SK-N-SH (cell line): ENCODE measurements around the gene SLC22A13. TPM values are rescaled to one million over a fixed set of nuclear protein-coding genes. Genes with fewer than 3 reads are reported as not detected.
A peak's percentile ranks its signal among the peaks of the same experiment; 100 is the strongest.

ENCODE experiments used
- CTCF ChIA-PET: fragments of 300-600, 350-600 bp; formaldehyde crosslinking; extraction: SDS; loops from one replicate; lab custom pipeline; 2021; lab: Yijun Ruan, JAX
- POLR2A ChIA-PET: fragments of 350-600 bp; sonication (Branson Sonifier 250); formaldehyde crosslinking; extraction: SDS; loops from one replicate; lab custom pipeline; 2020; ENCODE audit warnings: antibody characterized with exemption, inconsistent platforms; lab: Yijun Ruan, JAX
- DNase-seq: peaks from one replicate; pipeline ENCODE4 v3.0.0; 2012
- H2AFZ ChIP-seq: fragments of 200-600 bp; sonication (generic); 2 replicates; pipeline ENCODE4 v1.8.1; 2016; ENCODE audit warnings: antibody characterized with exemption, mild to moderate bottlenecking, low read depth
- H3F3A ChIP-seq: fragments of 200-600 bp; sonication (generic); replicated peaks from 2 replicates; pipeline ENCODE3; 2016; ENCODE audit warnings: antibody characterized with exemption, mild to moderate bottlenecking; ENCODE audit not compliant: insufficient read depth
- H3K27ac ChIP-seq, 2 experiments: fragments of 200-500 bp in 1 of 2; fragments of 200-600 bp in 1 of 2; sonication (Bioruptor generic) in 1 of 2; sonication (generic), shearing (Covaris generic) in 1 of 2; 2 replicates each; pipeline versions ENCODE4 v1.5.1 to v1.6.1; 2014 to 2016; ENCODE audit warnings: low read depth in 2 of 2, inconsistent platforms in 1 of 2, low read length in 1 of 2, mild to moderate bottlenecking in 1 of 2, mixed read lengths in 1 of 2
- H3K27me3 ChIP-seq: fragments of 200-600 bp; sonication (generic), shearing (Covaris generic); 2 replicates; pipeline ENCODE4 v1.6.1; 2016; ENCODE audit warnings: mixed run types; ENCODE audit not compliant: insufficient read depth
- H3K36me3 ChIP-seq, 2 experiments: fragments of 200-500 bp in 1 of 2; fragments of 200-600 bp in 1 of 2; sonication (Bioruptor generic) in 1 of 2; sonication (generic) in 1 of 2; replicated peaks in 1 of 2; 2 replicates each; pipeline versions ENCODE3 to v1.5.1; 2014 to 2016; ENCODE audit warnings: low read length in 1 of 2, mild to moderate bottlenecking in 1 of 2; ENCODE audit not compliant: insufficient read depth in 2 of 2, control insufficient read depth in 1 of 2
- H3K4me1 ChIP-seq, 2 experiments: fragments of 200-500 bp in 1 of 2; fragments of 200-600 bp in 1 of 2; sonication (Bioruptor generic) in 1 of 2; sonication (generic), shearing (Covaris generic) in 1 of 2; 2 replicates each; pipeline versions ENCODE4 v1.5.1 to v1.6.1; 2014 to 2016; ENCODE audit warnings: low read depth in 1 of 2, low read length in 1 of 2, mixed run types in 1 of 2; ENCODE audit not compliant: insufficient read depth in 2 of 2, control insufficient read depth in 1 of 2
- H3K4me2 ChIP-seq: fragments of 200-600 bp; sonication (generic), shearing (Covaris generic); 2 replicates; pipeline ENCODE4 v1.6.1; 2017; ENCODE audit warnings: mixed run types
- H3K4me3 ChIP-seq, 2 experiments: fragments of 200-500 bp in 1 of 2; fragments of 200-600 bp in 1 of 2; sonication (Bioruptor generic) in 1 of 2; sonication (generic), shearing (Covaris generic) in 1 of 2; 2 replicates each; pipeline versions ENCODE4 v1.5.1 to v1.8.1; 2014 to 2016; ENCODE audit warnings: low read depth in 2 of 2, inconsistent platforms in 1 of 2, low read length in 1 of 2, mild to moderate bottlenecking in 1 of 2, mixed read lengths in 1 of 2, moderate library complexity in 1 of 2
- H3K79me2 ChIP-seq: fragments of 200-600 bp; sonication (generic); 2 replicates; pipeline ENCODE4 v1.8.1; 2017; ENCODE audit warnings: mild to moderate bottlenecking; ENCODE audit not compliant: insufficient read depth
- H3K9ac ChIP-seq: fragments of 200-600 bp; sonication (generic); 2 replicates; pipeline ENCODE4 v1.6.1; 2017; ENCODE audit warnings: mixed run types
- H3K9me2 ChIP-seq: fragments of 200-600 bp; sonication (generic); 2 replicates; pipeline ENCODE4 v1.6.1; 2017; ENCODE audit warnings: mixed run types
- H3K9me3 ChIP-seq: fragments of 200-600 bp; sonication (generic); 2 replicates; pipeline ENCODE4 v1.6.1; 2017; ENCODE audit warnings: mixed run types, mild to moderate bottlenecking, moderate library complexity
- H4K20me1 ChIP-seq: fragments of 200-600 bp; sonication (generic); 2 replicates; pipeline ENCODE4 v1.6.1; 2017; ENCODE audit warnings: mild to moderate bottlenecking, mixed run types; ENCODE audit not compliant: insufficient read depth
- GATA2 ChIP-seq: sonication (generic); formaldehyde crosslinking; IDR thresholded peaks from 2 replicates; pipeline ENCODE4 v1.5.0; 2020; ENCODE audit warnings: mild to moderate bottlenecking, missing genetic modification reagents
- IRF3 ChIP-seq: fragments of 150-350 bp; IDR thresholded peaks from 2 replicates; pipeline ENCODE4 v1.6.1; 2016; ENCODE audit warnings: mild to moderate bottlenecking, low read depth, low read length
- MXI1 ChIP-seq: IDR thresholded peaks from 2 replicates; pipeline ENCODE4 v1.6.1; 2012; ENCODE audit warnings: mild to moderate bottlenecking, low read depth, low read length, improper control_type of control experiment
- NFIC ChIP-seq: IDR thresholded peaks from 2 replicates; pipeline ENCODE4 v1.4.0; 2012; ENCODE audit warnings: borderline replicate concordance
- PBX3 ChIP-seq: IDR thresholded peaks from 2 replicates; pipeline ENCODE4; 2012
- RCOR1 ChIP-seq: fragments of 150-350 bp; IDR thresholded peaks from 2 replicates; pipeline ENCODE4 v1.6.1; 2017; ENCODE audit warnings: antibody characterized with exemption, low read length
- REST ChIP-seq: IDR thresholded peaks from 2 replicates; pipeline ENCODE4 v1.6.1; 2012; ENCODE audit warnings: mild to moderate bottlenecking, low read depth, low read length, moderate library complexity
- TCF12 ChIP-seq: IDR thresholded peaks from 2 replicates; pipeline ENCODE4 v1.4.0; 2012
- WGBS: methylation state at CpG from one replicate; pipeline ENCODE4 v1.1.6; 2017; ENCODE audit warnings: low lambda C conversion rate; 5-methylcytosine and 5-hydroxymethylcytosine counted together
- polyA plus RNA-seq, 3 experiments: library from polyadenylated mRNA; depleted of rRNA; stranded (reverse); fragments of >200 nt; gene quantifications; 2 replicates each; pipeline ENCODE4 v1.2.3, GENCODE V29; 2012

Gene SLC22A13
- polyA plus RNA-seq, 1 of the 3 experiments (the other 2 are of a cell fraction), result 0.08 TPM

- no peak for TF ChIP-seq NFIC
- no peak for TF ChIP-seq TCF12
- 0 out of 2 replicates have a peak, but pooled peaks have one; percentile 42 for TF ChIP-seq RCOR1
- TF ChIP-seq MXI1, result 0 out of 2 replicates have a peak, but pooled peaks have one; percentile 34
- TF ChIP-seq PBX3, result no peak
- TF ChIP-seq IRF3, result no peak
- TF ChIP-seq REST, result no peak
- TF ChIP-seq GATA2 (CRISPR knock-in tag), result peak; percentile 85
- Histone ChIP-seq H3K27me3 (no peaks in the 10 kb centered on the region; the same call in 1 of the 2 replicates), H3K4me2 (no peak overlapping the region), H4K20me1 (no peaks in the 10 kb centered on the region), H3K27ac (peak overlapping the region in 1 of 2 experiments; percentile 34; a peak in 1 of 4 replicates), H2AFZ (no peak overlapping the region), H3K79me2 (no peaks in the 10 kb centered on the region), H3K4me1 (peaks cover 0 to 22% of the 10 kb centered on the region in 2 experiments; a peak in 1 of 4 replicates), H3K4me3 (no peak overlapping the region), H3K9me2 (no peaks in the 10 kb centered on the region), H3K9me3 (no peaks in the 10 kb centered on the region), H3F3A (no peaks in the 10 kb centered on the region), H3K36me3 (no peaks in the 10 kb centered on the region), H3K9ac (no peak overlapping the region)
- CTCF ChIA-PET, result interaction anchor here (1.1 to 3.5 kb wide), 4 partner anchors 16 to 32 kb away, joined by 3 to 15 read pairs (median 4); partner anchors contain the start of gene XYLB
- POLR2A ChIA-PET, result interaction anchor here (1.0 kb wide), 1 partner anchor 177 kb away, joined by 3 read pairs; the partner anchor contains the start of gene ACAA1
- WGBS, result 33% methylated on average over 4 of the region's 4 CpGs
- peak; percentile 77 for DNase-seq
These were observed 48.6 kb downstream of the SLC22A13 start for GRCh38 chr3:38314112-38314763.
